Left lung (tissue), 10 donors: ENCODE measurements around the gene GLI3. TPM values are rescaled to one million over a fixed set of nuclear protein-coding genes. Genes with fewer than 3 reads are reported as not detected.
A peak's percentile ranks its signal among the peaks of the same experiment; 100 is the strongest.

Experiments used
- ATAC-seq: fragments of 200-7000 bp; cut with Tn5 transposase; one replicate; pipeline ENCODE4 v1.9.1; 2020; ENCODE audit warnings: moderate library complexity
- DNase-seq, 4 donors: peaks; one replicate each; pipeline ENCODE4 v3.0.0-alpha.2; 2013 to 2020
- H3K27ac ChIP-seq, 2 donors: fragments of 200-600 bp; sonication (generic) in 1 of 2; one replicate each; pipeline versions ENCODE4 v1.5.0 to v1.8.0; 2020 to 2021
- H3K27me3 ChIP-seq, 2 donors: fragments of 200-600 bp; sonication (generic) in 1 of 2; one replicate each; pipeline versions ENCODE4 v1.5.0 to v1.8.0; 2020 to 2021
- H3K36me3 ChIP-seq, 2 donors: fragments of 200-600 bp; sonication (generic) in 1 of 2; one replicate each; pipeline versions ENCODE4 v1.5.0 to v1.8.0; 2020 to 2021
- H3K4me1 ChIP-seq, 2 donors: fragments of 200-600 bp; one replicate each; pipeline ENCODE4 v1.8.0; 2021
- H3K4me3 ChIP-seq, 2 donors: fragments of 200-600 bp; sonication (generic) in 1 of 2; one replicate each; pipeline versions ENCODE4 v1.5.0 to v1.8.0; 2020 to 2021; ENCODE audit warnings: mild to moderate bottlenecking in 1 of 2
- H3K9me3 ChIP-seq, 2 donors: fragments of 200-600 bp; sonication (generic) in 1 of 2; one replicate each; pipeline versions ENCODE4 v1.5.0 to v1.8.0; 2020 to 2021
- CTCF ChIP-seq, 2 donors: fragments of 200-600 bp; sonication (generic) in 1 of 2; IDR thresholded peaks; one replicate each; pipeline versions ENCODE4 v1.5.0 to v1.8.0; 2021; ENCODE audit warnings: antibody characterized with exemption in 2 of 2
- intact Hi-C, 2 donors: fragments of 100-400 bp; cut with DNase I; formaldehyde crosslinking; loops; one replicate each; pipeline versions ENCODE4 v1.11.2 to v1.14.2; 2022
- polyA plus RNA-seq, 6 donors: library from polyadenylated mRNA; unstranded; fragments of 120-200 nt; gene quantifications; one replicate each; pipeline ENCODE4 v1.2.1, GENCODE V29; 2013; ENCODE audit not compliant: insufficient read length in 6 of 6
- total RNA-seq, 2 donors: library from RNA; stranded (reverse); fragmentation: NEBNext Ultra II Directional; extraction: Animal tissue kit (Norgen Biotek cat#: 25700); gene quantifications; one replicate each; pipeline ENCODE4 v1.2.1, GENCODE V29; 2021
- donor health status: DM: no; HTN: yes; CAD: no.
- donor health status: DM: no; HTN: no; CAD: no.

The GLI3 gene
- total and polyA plus RNA-seq, 8 donors, result 20.3 to 38.0 (median 31.3) TPM

DNA sequence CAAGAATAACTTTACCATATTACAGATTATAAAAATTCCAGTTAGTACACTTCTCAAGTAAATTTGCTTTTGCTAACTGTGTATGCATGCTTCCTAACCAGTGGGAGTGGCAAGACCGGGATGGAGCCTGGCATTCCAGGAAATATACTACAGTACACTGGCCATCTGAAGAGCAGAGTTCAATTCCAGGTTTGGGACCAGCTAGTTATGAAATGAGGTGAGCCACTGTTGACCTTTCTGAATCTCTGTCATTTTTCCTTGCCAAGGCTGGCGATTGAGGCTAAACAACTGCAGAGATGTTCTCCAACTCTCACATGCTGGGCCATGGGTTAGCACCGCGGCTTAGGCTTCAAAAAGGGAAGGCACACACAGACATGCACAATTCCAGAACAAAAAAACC is 258.2 kb downstream of the GLI3 start:
- H3K9me3 ChIP-seq, result no peaks in the 10 kb centered on the region
- intact Hi-C loops, result no loop called here
- no peak for ATAC-seq
- peaks cover 4 to 12% of the 10 kb centered on the region in 2 donors for H3K4me1 ChIP-seq
- H3K27ac ChIP-seq, result no peak overlapping the region
- no peaks in the 10 kb centered on the region for H3K36me3 ChIP-seq
- H3K27me3 ChIP-seq, result no peaks in the 10 kb centered on the region
- no peak overlapping the region for H3K4me3 ChIP-seq
- no peak for TF ChIP-seq CTCF (IDR thresholded peaks at IDR 0.05)
- DNase-seq, result no peak

GRCh38 chr7:41977661-41978060 is 259.3 kb downstream of the GLI3 start:
- H3K4me1 ChIP-seq, result peaks cover 4 to 12% of the 10 kb centered on the region in 2 donors
- no peaks in the 10 kb centered on the region for H3K27me3 ChIP-seq
- ATAC-seq, result no peak
- no peaks in the 10 kb centered on the region for H3K9me3 ChIP-seq
- TF ChIP-seq CTCF (IDR thresholded peaks at IDR 0.05), result no peak
- no peaks in the 10 kb centered on the region for H3K36me3 ChIP-seq
- no peak overlapping the region for H3K4me3 ChIP-seq
- intact Hi-C loops, result no loop called here
- no peak overlapping the region for H3K27ac ChIP-seq
- DNase-seq, result no peak

- Histone ChIP-seq H3K36me3 (no peaks in the 10 kb centered on the region), H3K27me3 (no peaks in the 10 kb centered on the region), H3K4me3 (no peak overlapping the region), H3K27ac (no peak overlapping the region), H3K9me3 (no peaks in the 10 kb centered on the region), H3K4me1 (peaks cover 4 to 12% of the 10 kb centered on the region in 2 donors)
- peak; percentile 52 to 64 for TF ChIP-seq CTCF (IDR thresholded peaks at IDR 0.05)
- ATAC-seq (peak; percentile 63), DNase-seq (peak in 1 of 4 donors; percentile 71)
- intact Hi-C loops, result no loop called here
Measured at GRCh38 chr7:41977151-41977651, 259.8 kb downstream of the GLI3 start.

- H3K9me3 ChIP-seq, result no peaks in the 10 kb centered on the region
- peaks cover 4 to 12% of the 10 kb centered on the region in 2 donors for H3K4me1 ChIP-seq
- DNase-seq (no peak), ATAC-seq (no peak)
- no peak overlapping the region for H3K4me3 ChIP-seq
- no peaks in the 10 kb centered on the region for H3K36me3 ChIP-seq
- no peak for TF ChIP-seq CTCF (IDR thresholded peaks at IDR 0.05)
- intact Hi-C loops, result no loop called here
- H3K27me3 ChIP-seq, result no peaks in the 10 kb centered on the region
- H3K27ac ChIP-seq, result no peak overlapping the region
Measured at GRCh38 chr7:41976411-41976810, 260.6 kb downstream of the GLI3 start.

GRCh38 chr7:41975849-41976248 is 261.2 kb downstream of the GLI3 start:
- Histone ChIP-seq H3K9me3 (no peaks in the 10 kb centered on the region), H3K27me3 (no peaks in the 10 kb centered on the region), H3K4me3 (no peak overlapping the region), H3K27ac (no peak overlapping the region), H3K4me1 (peaks cover 4 to 12% of the 10 kb centered on the region in 2 donors), H3K36me3 (no peaks in the 10 kb centered on the region)
- ATAC-seq (peak; percentile 16), DNase-seq (peak in 1 of 4 donors; percentile 43)
- intact Hi-C loops, result no loop called here
- no peak for TF ChIP-seq CTCF (IDR thresholded peaks at IDR 0.05)
